GM19099 (cell line): ENCODE results near the gene BTBD16.

ENCODE experiments used
- POLR2A ChIP-seq: IDR thresholded peaks from 3 replicates; pipeline ENCODE4 v1.6.1; 2011; ENCODE audit warnings: low read depth; ENCODE audit not compliant: insufficient read length; ENCODE audit errors: extremely low read depth

The BTBD16 gene

DNA sequence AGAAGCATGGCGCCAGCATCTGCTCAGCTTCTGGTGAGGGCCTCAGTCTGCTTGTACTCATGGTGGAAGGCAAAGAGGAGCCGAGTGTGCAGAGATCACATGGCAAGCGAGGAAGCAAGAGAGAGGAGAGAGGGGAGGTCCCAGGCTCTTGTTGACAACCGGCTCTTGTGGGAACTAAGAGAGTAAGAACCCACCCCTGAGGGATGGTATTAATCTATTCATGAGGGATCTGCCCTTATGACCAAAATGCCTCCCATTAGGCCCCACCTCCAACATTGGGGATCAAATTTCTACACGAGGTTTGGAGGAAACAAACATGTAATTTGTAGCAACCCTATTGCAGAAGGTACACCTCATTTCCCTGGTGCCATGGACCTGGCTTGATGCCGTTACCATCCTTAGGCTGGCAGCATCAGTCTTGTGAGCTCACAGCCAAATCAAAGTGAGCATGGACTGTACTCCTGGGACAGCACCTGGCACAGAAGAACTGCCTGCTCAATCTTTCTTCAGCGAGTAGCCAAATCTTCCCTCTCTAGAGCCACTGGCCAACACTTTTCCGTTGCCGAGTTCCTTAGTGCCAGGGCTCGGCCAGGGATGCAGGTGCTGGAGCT, 6.5 kb downstream of the BTBD16 start:
- no peak for TF ChIP-seq POLR2A

DNA sequence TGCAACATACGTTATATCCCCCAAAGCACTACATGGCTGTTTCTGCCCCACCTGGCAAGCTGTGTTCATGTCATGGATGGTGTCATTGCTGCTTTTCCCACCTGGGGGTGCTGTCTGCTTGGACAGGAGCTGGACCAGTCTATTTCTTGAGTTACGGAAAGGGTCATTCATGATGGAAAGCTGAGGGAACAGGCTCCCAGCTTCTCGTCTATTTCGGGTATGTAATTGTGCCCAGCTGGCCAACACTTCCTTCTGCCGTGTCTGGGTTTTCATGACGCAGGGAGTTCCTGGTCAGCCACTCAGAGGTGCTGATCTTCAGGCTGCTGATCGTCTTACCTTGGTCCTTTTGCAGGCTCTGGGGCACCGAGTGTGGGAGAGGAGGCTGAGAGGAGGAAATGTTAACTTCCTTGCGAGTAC, 8.6 kb downstream of the BTBD16 start:
- TF ChIP-seq POLR2A: no peak

DNA sequence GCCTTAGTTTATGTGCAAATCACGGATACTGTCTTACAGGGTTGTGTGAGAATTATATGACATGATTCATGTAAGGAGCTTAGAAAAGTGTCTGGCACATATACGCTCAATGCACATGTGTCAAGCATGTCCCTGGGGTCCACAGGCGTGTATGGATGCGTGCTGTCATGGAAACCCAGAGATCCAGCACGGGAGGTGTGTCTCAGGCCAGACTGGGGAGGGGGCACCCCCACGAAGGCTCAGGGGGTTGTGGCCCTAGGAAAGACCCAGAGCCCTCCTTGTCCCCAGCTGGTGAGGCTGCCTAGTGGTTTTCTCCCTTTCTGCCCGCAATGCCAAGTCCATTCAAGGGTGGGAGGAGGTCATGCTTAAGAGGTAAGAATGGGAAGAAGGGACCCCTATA, 9.1 kb downstream of the BTBD16 start:
- TF ChIP-seq POLR2A: no peak

DNA sequence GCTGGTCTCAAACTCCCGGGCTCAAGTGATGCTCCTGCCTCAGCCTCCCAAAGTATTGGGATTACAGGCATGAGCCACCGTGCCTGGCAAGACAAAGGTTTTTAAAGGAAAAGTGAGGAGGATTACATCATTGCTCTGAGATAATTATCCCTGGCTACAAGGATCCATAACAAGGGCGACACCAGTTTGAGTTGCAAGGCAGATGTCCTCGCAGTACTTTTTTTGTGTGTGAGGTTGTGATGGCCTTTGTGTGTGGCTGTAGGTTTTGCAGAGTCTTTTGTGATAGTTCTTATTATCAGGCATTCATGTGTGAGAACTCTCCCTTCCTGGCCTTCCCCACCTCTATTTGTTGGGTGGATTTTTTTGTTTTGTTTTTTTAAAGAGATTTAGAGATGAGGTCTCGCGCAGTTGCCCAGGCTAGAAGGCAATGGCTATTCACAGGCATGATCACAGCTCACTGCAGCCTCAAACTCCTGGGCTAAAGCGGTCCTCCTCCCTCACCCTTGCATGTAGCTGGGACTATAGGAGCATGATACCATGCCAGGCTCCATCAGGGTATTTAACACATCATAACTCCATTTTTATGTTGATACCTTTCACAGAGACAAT, 10.0 kb downstream of the BTBD16 start:
- no peak for TF ChIP-seq POLR2A

DNA sequence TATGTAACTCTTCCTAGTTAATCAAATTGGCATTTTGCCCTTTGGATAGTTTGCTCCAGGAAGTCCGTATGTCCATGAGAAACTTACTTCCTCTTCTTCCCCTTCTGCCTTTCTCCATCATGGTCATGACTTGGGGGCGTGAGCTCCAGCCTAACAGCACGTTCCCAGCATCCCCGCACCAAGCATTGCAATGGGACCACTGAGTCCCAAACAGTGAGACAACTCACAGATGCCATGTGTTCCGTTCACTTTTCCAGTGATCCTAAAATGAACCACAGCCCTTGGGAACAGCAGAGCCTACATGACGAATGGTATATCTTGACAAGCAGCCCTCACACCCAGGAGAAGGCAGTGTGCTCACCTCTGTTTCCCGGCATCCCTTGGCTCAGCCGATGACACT, 10.7 kb downstream of the BTBD16 start:
- no peak for TF ChIP-seq POLR2A

DNA sequence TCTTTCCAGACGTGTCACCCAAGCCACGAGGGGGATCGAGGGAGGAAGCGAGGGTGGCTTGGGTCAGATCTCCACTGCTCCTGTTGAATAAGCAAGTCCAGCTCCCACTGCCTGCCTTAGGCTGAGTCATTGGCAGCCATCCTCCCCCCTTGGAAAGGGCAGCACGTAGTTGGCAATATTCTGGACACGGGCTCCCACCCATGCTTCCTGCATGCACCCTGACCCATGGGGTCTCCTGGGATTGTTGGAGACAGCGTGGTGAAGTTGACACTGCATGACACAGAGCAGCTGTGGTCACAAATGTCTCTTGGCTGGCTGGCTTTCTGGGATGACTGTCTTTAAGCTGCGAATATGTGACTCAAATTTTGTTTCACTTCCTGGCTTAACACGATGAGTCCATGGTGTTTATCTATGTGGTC, 11.2 kb downstream of the BTBD16 start:
- TF ChIP-seq POLR2A: no peak

DNA sequence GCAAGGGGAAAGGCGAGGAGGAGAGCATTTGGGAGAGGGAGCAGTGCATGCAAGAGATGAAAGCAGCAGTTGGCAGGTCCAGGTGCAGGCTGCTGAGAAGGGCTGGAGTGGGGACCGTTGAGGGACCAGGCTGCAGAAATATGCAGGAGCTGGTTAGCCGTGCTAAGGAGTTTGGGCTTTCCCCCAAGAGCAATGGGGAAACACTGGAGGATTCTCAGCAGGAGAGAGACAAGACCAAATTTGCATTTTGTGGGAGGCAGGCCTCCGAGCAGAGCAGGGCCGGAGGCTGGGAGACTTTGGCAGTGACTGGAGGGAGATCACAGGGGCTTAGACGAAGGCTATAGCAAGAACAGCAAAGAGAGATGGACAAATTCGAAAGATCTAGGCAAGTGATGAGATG, 11.8 kb downstream of the BTBD16 start:
- no peak for TF ChIP-seq POLR2A

DNA sequence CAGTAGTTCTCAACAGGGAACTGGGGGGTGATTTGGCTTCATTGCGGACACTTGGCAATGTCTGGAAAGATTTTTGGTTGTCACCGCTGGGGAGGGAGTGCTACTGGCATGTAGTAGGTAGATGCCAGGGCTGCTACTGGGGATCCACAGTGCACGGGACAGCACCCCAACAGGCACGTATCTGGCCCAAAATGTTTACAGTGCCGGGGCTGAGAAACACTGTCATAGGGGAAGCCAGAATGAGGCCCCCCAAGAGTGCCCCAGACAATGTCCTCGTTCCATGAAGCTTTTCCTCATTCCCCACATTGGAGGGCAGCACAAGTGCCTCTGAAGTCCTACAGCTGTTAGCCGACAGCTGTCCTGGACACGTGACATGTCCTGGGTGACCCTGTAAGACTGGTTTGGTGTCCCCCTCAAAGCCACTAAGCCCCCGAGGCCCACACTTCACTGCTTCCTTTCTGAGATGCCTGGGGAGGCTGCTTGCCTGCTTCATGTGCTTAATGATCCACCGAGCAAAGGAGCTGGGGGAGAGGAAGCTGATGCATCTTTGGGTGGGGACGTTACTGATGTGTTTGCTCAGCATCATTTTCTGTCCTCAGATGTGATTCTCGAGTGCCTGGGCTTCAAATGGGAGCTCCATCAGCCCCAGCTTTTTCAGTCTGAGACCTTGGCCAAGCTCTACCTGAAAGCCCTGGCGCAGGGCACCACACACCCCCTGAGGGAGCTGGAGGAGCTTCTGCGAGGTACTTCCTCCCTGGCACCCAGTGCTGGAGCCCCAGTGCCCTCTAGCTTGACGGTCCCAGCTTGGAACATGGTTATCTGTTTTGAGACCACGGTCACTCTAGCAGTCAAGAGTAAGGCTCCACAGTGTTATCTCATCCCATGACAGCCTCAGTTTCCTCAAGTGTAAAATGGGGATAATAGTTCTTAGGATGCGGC, 14.7 kb downstream of the BTBD16 start:
- no peak for TF ChIP-seq POLR2A

DNA sequence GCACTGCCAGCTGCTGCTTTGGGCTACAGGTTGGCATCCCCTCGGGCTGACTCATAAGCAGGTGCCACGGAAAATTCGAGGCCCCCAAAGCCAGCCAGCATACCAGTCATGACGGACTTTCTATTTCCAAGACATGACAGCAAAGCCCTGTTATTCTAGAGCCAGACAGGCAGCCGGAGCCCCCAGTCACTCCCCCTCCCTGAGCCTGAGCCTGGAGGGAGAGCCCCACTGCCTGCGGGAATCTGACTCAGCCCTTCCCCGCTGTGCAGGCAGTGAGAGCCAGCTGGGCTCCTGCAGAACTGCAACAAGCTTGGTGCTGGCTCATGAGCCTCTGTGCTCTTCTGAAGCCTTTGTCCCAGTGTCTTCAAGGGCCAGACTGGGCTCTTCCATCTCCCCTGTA, 15.8 kb downstream of the BTBD16 start:
- TF ChIP-seq POLR2A: no peak

DNA sequence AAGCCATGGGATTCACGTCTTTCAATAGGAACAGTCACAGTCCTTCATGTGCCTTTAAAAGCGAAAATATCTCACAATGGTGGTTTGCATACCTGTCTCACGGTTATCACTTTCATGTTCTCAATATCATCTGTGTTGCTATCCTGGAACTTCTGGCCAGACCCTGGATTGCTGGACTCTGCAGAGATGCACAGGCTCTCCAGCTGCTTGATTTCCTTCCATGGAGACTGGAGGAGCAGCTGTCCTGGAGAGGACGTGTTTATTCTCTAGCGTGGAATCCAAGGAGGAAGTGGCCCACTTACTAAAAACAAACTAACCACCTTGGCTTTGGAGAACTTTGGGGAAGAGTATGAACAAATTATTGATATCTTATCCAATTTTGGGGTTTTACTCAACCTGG, 16.5 kb downstream of the BTBD16 start:
- no peak for TF ChIP-seq POLR2A

DNA sequence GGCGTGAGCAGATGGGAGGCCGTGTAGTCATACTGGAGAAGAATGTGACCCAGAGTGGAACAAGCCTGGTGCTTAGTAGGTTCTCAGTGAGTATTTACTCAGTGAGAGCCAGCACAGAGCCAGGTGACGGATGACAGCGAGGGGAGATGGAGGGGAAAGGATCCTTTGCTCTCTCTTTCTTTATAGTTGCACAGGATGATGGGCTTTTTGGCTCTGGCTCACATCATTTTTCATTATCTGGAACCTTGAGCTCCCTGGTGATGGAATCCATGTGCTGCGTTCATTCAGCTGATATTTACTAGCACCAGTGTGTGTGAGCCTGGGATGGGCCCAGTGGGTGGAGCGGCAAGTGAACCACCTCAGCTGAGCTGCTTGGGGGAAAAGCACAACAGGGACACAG, 17.2 kb downstream of the BTBD16 start:
- no peak for TF ChIP-seq POLR2A

DNA sequence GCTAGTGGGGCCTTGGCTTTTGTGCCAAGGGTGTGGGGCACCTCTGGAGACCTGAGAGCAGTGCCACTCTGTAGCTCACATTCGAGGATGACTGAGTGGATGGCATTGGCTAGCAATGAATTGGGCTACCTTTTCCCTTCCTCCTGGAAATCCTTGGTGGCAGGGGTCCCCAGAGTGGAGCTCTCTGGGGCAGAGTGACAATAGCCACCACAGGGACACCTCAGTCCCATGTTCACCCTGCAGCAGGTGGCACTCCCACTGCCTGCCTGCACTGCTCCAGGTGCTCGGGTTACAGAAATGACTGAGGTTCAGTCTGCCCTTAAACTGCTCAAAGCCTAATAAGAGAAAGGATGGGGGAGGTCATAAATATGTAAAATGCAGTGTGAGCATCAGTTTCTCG, 17.8 kb downstream of the BTBD16 start:
- TF ChIP-seq POLR2A: no peak

DNA sequence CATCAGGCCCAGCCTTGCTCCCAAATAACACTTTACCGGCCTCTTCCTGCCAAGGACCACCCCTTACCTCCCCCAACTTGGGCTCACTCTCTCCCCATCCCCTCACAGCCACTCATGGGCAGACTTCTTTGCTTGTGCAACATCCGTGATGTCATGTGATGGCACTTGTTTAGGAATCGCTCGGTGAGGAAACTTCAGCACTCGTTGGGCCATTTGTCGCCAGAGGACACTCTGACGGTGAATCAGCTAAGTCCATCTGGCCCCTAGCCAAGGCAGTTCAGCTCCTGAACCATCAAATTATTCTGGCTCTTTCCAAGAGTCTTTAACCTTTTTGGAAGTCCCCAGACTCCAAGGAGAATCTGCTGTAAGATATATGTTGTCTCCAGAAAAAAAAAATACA, 19.2 kb downstream of the BTBD16 start:
- no peak for TF ChIP-seq POLR2A

DNA sequence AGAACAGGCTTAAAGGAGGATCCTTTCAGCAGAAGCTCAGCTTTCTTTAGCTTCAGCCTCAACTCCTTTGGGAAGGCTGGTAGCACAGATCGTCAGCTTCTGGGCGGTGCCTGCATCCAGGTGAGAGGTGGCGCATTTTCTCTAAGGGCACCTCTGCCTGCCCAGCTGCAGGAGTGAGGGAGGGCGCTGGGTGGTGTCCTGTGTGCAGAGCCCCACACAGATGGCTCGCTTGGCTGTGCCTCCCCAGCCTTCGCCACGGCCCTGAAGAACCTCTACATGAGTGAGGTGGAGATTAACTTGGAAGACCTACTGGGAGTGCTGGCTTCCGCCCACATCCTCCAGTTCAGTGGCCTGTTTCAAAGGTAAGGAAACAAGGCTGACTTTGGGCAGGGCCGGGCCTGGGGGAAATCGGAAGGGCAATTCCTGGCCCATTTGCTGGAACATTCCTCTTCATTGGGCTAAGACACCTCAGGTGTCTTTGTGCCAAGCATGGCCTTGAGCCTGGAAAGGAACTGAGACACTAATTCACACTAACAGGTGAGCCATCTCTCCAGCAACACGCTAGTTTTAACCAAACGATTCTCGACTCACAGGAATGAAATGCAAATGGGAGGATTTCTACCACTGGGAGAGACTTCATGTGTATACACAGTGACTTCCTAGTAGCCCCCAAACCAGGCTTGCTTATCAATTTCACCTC, 19.9 kb downstream of the BTBD16 start:
- TF ChIP-seq POLR2A: no peak

DNA sequence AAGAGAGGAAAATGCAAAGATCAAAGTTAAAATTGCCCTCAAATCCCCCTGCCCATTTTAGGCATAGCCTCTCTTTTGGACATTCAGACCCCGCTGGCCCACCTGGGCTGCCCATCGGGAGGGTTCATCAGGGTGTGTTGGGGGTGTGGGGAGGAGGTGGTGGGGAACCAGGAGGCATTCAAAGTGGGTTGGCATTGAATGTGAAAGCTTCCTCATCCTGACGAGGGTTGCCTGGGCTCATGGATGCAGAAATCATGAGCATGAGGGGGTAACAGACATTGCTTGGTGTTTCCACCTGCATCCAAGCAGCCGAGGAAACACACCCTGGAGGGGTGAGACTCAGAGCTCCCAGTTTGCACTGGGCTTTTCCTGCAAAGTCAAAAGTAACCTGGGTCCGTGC, 20.6 kb downstream of the BTBD16 start:
- no peak for TF ChIP-seq POLR2A
